ENCODE results near the gene AGMO. TPM values are rescaled to one million over a fixed set of nuclear protein-coding genes. Genes with fewer than 3 reads are reported as not detected.
"Not testable (repeated sequence)": the region's sequence is repeated elsewhere in the genome, so short reads cannot be mapped to it uniquely, and the experiment has no call there.

AGMO gene
- total RNA-seq, 2 donors from 2014 or later: 0.27 to 13.5 TPM

GRCh38 chr7:15543256-15543655, 18.6 kb downstream of the AGMO start:
- WGBS: 93% methylated on average over 1 of the region's 1 CpG
- intact Hi-C loops (cut with DNase I): no loop called here

GRCh38 chr7:15527648-15528047, 34.2 kb downstream of the AGMO start:
- Histone ChIP-seq H3K36me3 (no peaks in the 10 kb centered on the region), H3K27me3 (replicated peaks; ENCODE audit: insufficient read depth) (no peaks in the 10 kb centered on the region), H3K27ac (no peak overlapping the region), H3K4me3 (no peak overlapping the region), H3K4me1 (replicated peaks) (no peaks in the 10 kb centered on the region), H3K9me3 (no peaks in the 10 kb centered on the region)
- DNase-seq (ENCODE audit: low spot score): no peak
- intact Hi-C loops (cut with DNase I): no loop called here
- TF ChIP-seq POLR2AphosphoS5 (IDR thresholded peaks at IDR 0.05): no peak
- TF ChIP-seq POLR2A (IDR thresholded peaks at IDR 0.05): no peak
- TF ChIP-seq CTCF (IDR thresholded peaks at IDR 0.05): no peak

More at GRCh38 chr7:15543256-15543655, 18.6 kb downstream of the AGMO start:
- TF ChIP-seq POLR2A (IDR thresholded peaks at IDR 0.05) (no peak), POLR2AphosphoS5 (IDR thresholded peaks at IDR 0.05) (no peak), CTCF (IDR thresholded peaks at IDR 0.05) (no peak)
- no peak for DNase-seq (ENCODE audit: low spot score)
- Histone ChIP-seq H3K27me3 (replicated peaks; ENCODE audit: insufficient read depth) (no peaks in the 10 kb centered on the region), H3K4me1 (replicated peaks) (no peaks in the 10 kb centered on the region), H3K27ac (no peak overlapping the region), H3K9me3 (no peaks in the 10 kb centered on the region), H3K4me3 (no peak overlapping the region), H3K36me3 (no peaks in the 10 kb centered on the region)

GRCh38 chr7:15525652-15526263, 36.1 kb downstream of the AGMO start:
- H3K27ac ChIP-seq: no peak overlapping the region
- H3K9me3 ChIP-seq: no peaks in the 10 kb centered on the region
- no peak overlapping the region for H3K4me3 ChIP-seq
- 97% methylated on average over 18 of the region's 21 CpGs for WGBS
- no peaks in the 10 kb centered on the region for H3K4me1 ChIP-seq (replicated peaks)
- no peak for TF ChIP-seq POLR2AphosphoS5 (IDR thresholded peaks at IDR 0.05)
- TF ChIP-seq CTCF (IDR thresholded peaks at IDR 0.05): no peak
- TF ChIP-seq POLR2A (IDR thresholded peaks at IDR 0.05): no peak
- intact Hi-C loops (cut with DNase I): no loop called here
- no peaks in the 10 kb centered on the region for H3K27me3 ChIP-seq (replicated peaks; ENCODE audit: insufficient read depth)
- no peak for DNase-seq (ENCODE audit: low spot score)
- no peaks in the 10 kb centered on the region for H3K36me3 ChIP-seq

GRCh38 chr7:15524077-15524476, 37.7 kb downstream of the AGMO start:
- Histone ChIP-seq H3K4me1 (replicated peaks) (no peaks in the 10 kb centered on the region), H3K9me3 (no peaks in the 10 kb centered on the region), H3K4me3 (no peak overlapping the region), H3K27ac (no peak overlapping the region), H3K36me3 (no peaks in the 10 kb centered on the region), H3K27me3 (replicated peaks; ENCODE audit: insufficient read depth) (no peaks in the 10 kb centered on the region)
- DNase-seq (ENCODE audit: low spot score): no peak
- TF ChIP-seq POLR2A (IDR thresholded peaks at IDR 0.05): no peak
- TF ChIP-seq CTCF (IDR thresholded peaks at IDR 0.05): no peak
- TF ChIP-seq POLR2AphosphoS5 (IDR thresholded peaks at IDR 0.05): no peak
- intact Hi-C loops (cut with DNase I): no loop called here
- WGBS: 85% methylated on average over 1 of the region's 1 CpG

GRCh38 chr7:15517865-15518264, 44.0 kb downstream of the AGMO start:
- H3K27ac ChIP-seq; H3K9me3 ChIP-seq; intact Hi-C loops (cut with DNase I); DNase-seq (ENCODE audit: low spot score); H3K36me3 ChIP-seq; H3K27me3 ChIP-seq (replicated peaks; ENCODE audit: insufficient read depth); H3K4me1 ChIP-seq (replicated peaks); H3K4me3 ChIP-seq: not testable (repeated sequence)
- WGBS: 84% methylated on average over 7 of the region's 7 CpGs

Measured in prostate gland (tissue), 2 donors.